Mucosa of gallbladder (tissue), 1 donor: ENCODE measurements around the gene SCN5A. TPM values are rescaled to one million over a fixed set of nuclear protein-coding genes. Genes with fewer than 3 reads are reported as not detected.

Experiments
- total RNA-seq: library from RNA; stranded (reverse); gene quantifications from one replicate; pipeline ENCODE4 v1.2.1, GENCODE V29; 2021
- donor health status: DM: no; HTN: no; CAD: no.

The SCN5A gene
- total RNA-seq, 1 donor from 2014 or later, result 0.20 TPM

Other genes starting within 250 kb of the SCN5A start
- 8.6 TPM for gene ACVR2B, start 195.8 kb downstream of the SCN5A start, total RNA-seq
- 11.5 TPM for gene EXOG, start 153.3 kb downstream of the SCN5A start, total RNA-seq
- not detected for gene SCN10A, start 166.5 kb upstream of the SCN5A start, total RNA-seq